PC-3 (cell line): Measurements from ENCODE around the gene RAPGEF4. TPM values are rescaled to one million over a fixed set of nuclear protein-coding genes. Genes with fewer than 3 reads are reported as not detected.
A peak's percentile ranks its signal among the peaks of the same experiment; 100 is the strongest.

Experiments
- ATAC-seq: fragments of 200-7000 bp; cut with Tn5 transposase; 2 replicates; pipeline ENCODE4 v1.9.1; 2020; ENCODE audit warnings: mild to moderate bottlenecking, moderate library complexity
- BruUV-seq: library from RNA; stranded (reverse); fragments of 400-500 nt; replicated peaks from 2 replicates; lab custom pipeline; 2021; lab: Mats Ljungman, UMichigan
- CTCF ChIA-PET: fragments of 300-600 bp; sonication (Branson Sonifier 250); formaldehyde crosslinking; loops from one replicate; lab custom pipeline; 2022; ENCODE audit warnings: antibody characterized with exemption; lab: Charles Lee
- POLR2A ChIA-PET: fragments of 300-600 bp; sonication (Branson Sonifier 250); formaldehyde crosslinking; loops from one replicate; lab custom pipeline; 2022; ENCODE audit warnings: antibody characterized with exemption; ENCODE audit not compliant: unreplicated experiment; lab: Charles Lee
- DNase-seq: peaks from one replicate; pipeline ENCODE4 v3.0.0-alpha.2; 2015
- H2AFZ ChIP-seq: fragments of 300-600 bp; sonication (generic); 2 replicates; pipeline ENCODE4 v1.6.0; 2016; ENCODE audit warnings: antibody characterized with exemption, low read length
- H3F3A ChIP-seq: fragments of 300-600 bp; sonication (generic); one replicate; pipeline ENCODE4 v1.6.0; 2017; ENCODE audit warnings: antibody characterized with exemption, low read length, control low read depth, mild to moderate bottlenecking; ENCODE audit not compliant: unreplicated experiment
- H3K27ac ChIP-seq: fragments of 300-600 bp; sonication (generic); 2 replicates; pipeline ENCODE4 v1.5.1; 2016; ENCODE audit warnings: mild to moderate bottlenecking, low read length
- H3K27me3 ChIP-seq: fragments of 300-600 bp; sonication (generic); 2 replicates; pipeline ENCODE4 v1.6.1; 2016; ENCODE audit warnings: low read length, mixed read lengths
- H3K36me3 ChIP-seq: fragments of 300-600 bp; sonication (generic); 2 replicates; pipeline ENCODE4 v1.6.1; 2016; ENCODE audit warnings: low read depth, mixed run types, low read length, mixed read lengths
- H3K4me1 ChIP-seq: fragments of 300-600 bp; sonication (generic); 2 replicates; pipeline ENCODE4 v1.5.1; 2016; ENCODE audit warnings: low read length; ENCODE audit not compliant: insufficient read depth
- H3K4me2 ChIP-seq: fragments of 300-600 bp; sonication (generic); 2 replicates; pipeline ENCODE4 v1.6.0; 2016; ENCODE audit warnings: low read length
- H3K4me3 ChIP-seq: fragments of 300-600 bp; sonication (generic); 2 replicates; pipeline ENCODE4 v1.5.1; 2016; ENCODE audit warnings: mild to moderate bottlenecking, low read length, mixed read lengths
- H3K79me2 ChIP-seq: fragments of 300-600 bp; sonication (generic); 2 replicates; pipeline ENCODE4 v1.6.1; 2017; ENCODE audit warnings: low read length, mixed read lengths
- H3K9ac ChIP-seq: fragments of 300-600 bp; sonication (generic); 2 replicates; pipeline ENCODE4 v1.6.0; 2016; ENCODE audit warnings: mild to moderate bottlenecking, low read length
- H3K9me2 ChIP-seq: fragments of 300-600 bp; sonication (generic); replicated peaks from 2 replicates; pipeline ENCODE4 v1.6.1; 2016; ENCODE audit warnings: mixed run types, low read length, mixed read lengths
- H3K9me3 ChIP-seq: fragments of 300-600 bp; sonication (generic); 2 replicates; pipeline ENCODE4 v1.6.1; 2016; ENCODE audit warnings: low read length, mixed read lengths
- H4K20me1 ChIP-seq: fragments of 300-600 bp; sonication (generic); 2 replicates; pipeline ENCODE4 v1.6.1; 2016; ENCODE audit warnings: low read length, mixed read lengths
- CTCF ChIP-seq: fragments of 300-600 bp; sonication (generic); conservative IDR thresholded peaks from 2 replicates; pipeline ENCODE4 v1.5.1; 2017; ENCODE audit warnings: antibody characterized with exemption, low read depth, mild to moderate bottlenecking, low read length
- EZH2 ChIP-seq: fragments of 300-600 bp; sonication (generic); IDR thresholded peaks from one replicate; pipeline ENCODE4 v1.6.1; 2017; ENCODE audit warnings: antibody characterized with exemption, mild to moderate bottlenecking, low read length; ENCODE audit not compliant: unreplicated experiment
- EZH2phosphoT487 ChIP-seq: fragments of 300-600 bp; sonication (generic); IDR thresholded peaks from 2 replicates; pipeline ENCODE4 v1.6.1; 2018; ENCODE audit warnings: mild to moderate bottlenecking, antibody characterized with exemption, low read length, borderline replicate concordance
- intact Hi-C: fragments of 100-400 bp; cut with micrococcal nuclease; formaldehyde crosslinking; loops from 2 replicates; pipeline ENCODE4 v1.9.0; 2023
- total RNA-seq: library from RNA; depleted of rRNA; stranded (reverse); fragments of >200 nt; gene quantifications from 2 replicates; pipeline ENCODE4 v1.2.3, GENCODE V29; 2014

The RAPGEF4 gene
- total RNA-seq, 1 experiment from 2014 or later, result 0.87 TPM

DNA sequence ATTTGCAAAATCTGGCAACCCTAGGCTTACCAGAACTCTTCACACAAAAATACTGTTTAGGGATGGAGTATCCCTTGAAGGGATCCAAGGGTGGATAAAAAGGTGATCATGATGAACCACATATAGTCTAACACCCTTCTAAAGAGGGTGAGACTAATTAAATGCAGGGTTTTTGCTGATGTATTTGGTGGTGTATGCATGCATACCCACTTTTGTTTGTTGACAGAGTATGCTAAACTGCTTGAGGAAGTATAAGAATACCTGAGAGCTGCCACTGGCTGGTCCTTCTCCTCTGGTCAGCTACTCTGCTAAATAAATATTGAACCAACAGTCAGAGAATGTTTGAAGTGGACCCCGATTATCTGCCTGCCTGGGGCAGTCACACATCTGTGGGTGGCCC is 34.2 kb downstream of the RAPGEF4 start:
- Histone ChIP-seq H3F3A (no peaks in the 10 kb centered on the region), H3K9me3 (no peaks in the 10 kb centered on the region), H3K4me3 (no peak overlapping the region), H3K9me2 (no peaks in the 10 kb centered on the region), H4K20me1 (no peaks in the 10 kb centered on the region), H3K27me3 (no peaks in the 10 kb centered on the region), H2AFZ (no peak overlapping the region), H3K27ac (no peak overlapping the region), H3K4me1 (0 out of 2 replicates have a peak, but pooled peaks cover 3% of the 10 kb centered on the region), H3K4me2 (no peak overlapping the region), H3K36me3 (no peaks in the 10 kb centered on the region), H3K79me2 (no peaks in the 10 kb centered on the region), H3K9ac (no peak overlapping the region)
- BruUV-seq, result no TSS peak
- DNase-seq, result no peak
- no peak for ATAC-seq
- ChIA-PET CTCF (no interaction called here), POLR2A (no interaction called here)
- TF ChIP-seq CTCF (no peak), EZH2 (no peak), EZH2phosphoT487 (no peak)
- intact Hi-C loops, result no loop called here

- Histone ChIP-seq H3K9ac (no peak overlapping the region), H3K79me2 (no peaks in the 10 kb centered on the region), H3K4me2 (no peak overlapping the region), H3K36me3 (no peaks in the 10 kb centered on the region), H3K4me3 (no peak overlapping the region), H4K20me1 (no peaks in the 10 kb centered on the region), H3K9me3 (no peaks in the 10 kb centered on the region), H3K9me2 (no peaks in the 10 kb centered on the region), H3K27me3 (no peaks in the 10 kb centered on the region), H3K4me1 (0 out of 2 replicates have a peak, but pooled peaks cover 3% of the 10 kb centered on the region), H3F3A (no peaks in the 10 kb centered on the region), H3K27ac (no peak overlapping the region), H2AFZ (no peak overlapping the region)
- no peak for TF ChIP-seq EZH2phosphoT487
- TF ChIP-seq CTCF, result no peak
- TF ChIP-seq EZH2, result no peak
- ChIA-PET POLR2A (no interaction called here), CTCF (no interaction called here)
- no TSS peak for BruUV-seq
- DNase-seq (no peak), ATAC-seq (no peak)
- intact Hi-C loops, result no loop called here
Measured at GRCh38 chr2:172770887-172771286, 35.2 kb downstream of the RAPGEF4 start.

- no peak overlapping the region for H3K4me2 ChIP-seq
- H3K4me1 ChIP-seq, result 0 out of 2 replicates have a peak, but pooled peaks cover 3% of the 10 kb centered on the region
- H3K79me2 ChIP-seq, result no peaks in the 10 kb centered on the region
- POLR2A ChIA-PET, result no interaction called here
- no peaks in the 10 kb centered on the region for H4K20me1 ChIP-seq
- CTCF ChIA-PET, result no interaction called here
- intact Hi-C loops, result no loop called here
- BruUV-seq, result no TSS peak
- H3K27me3 ChIP-seq, result no peaks in the 10 kb centered on the region
- H3F3A ChIP-seq, result no peaks in the 10 kb centered on the region
- no peak for TF ChIP-seq EZH2phosphoT487
- no peaks in the 10 kb centered on the region for H3K36me3 ChIP-seq
- H3K9ac ChIP-seq, result no peak overlapping the region
- no peaks in the 10 kb centered on the region for H3K9me3 ChIP-seq
- ATAC-seq (peak; percentile 65), DNase-seq (peak; percentile 63)
- no peak overlapping the region for H2AFZ ChIP-seq
- H3K9me2 ChIP-seq, result no peaks in the 10 kb centered on the region
- H3K27ac ChIP-seq, result 0 out of 2 replicates have a peak overlapping the region, but pooled peaks have one; percentile 19
- H3K4me3 ChIP-seq, result no peak overlapping the region
Measured at GRCh38 chr2:172772633-172773032, 37.0 kb downstream of the RAPGEF4 start.
